ENCODE measurements around the gene PCDHGA5.
"Not testable (repeated sequence)": the region's sequence is repeated elsewhere in the genome, so short reads cannot be mapped to it uniquely, and the experiment has no call there.

Gene PCDHGA5

DNA sequence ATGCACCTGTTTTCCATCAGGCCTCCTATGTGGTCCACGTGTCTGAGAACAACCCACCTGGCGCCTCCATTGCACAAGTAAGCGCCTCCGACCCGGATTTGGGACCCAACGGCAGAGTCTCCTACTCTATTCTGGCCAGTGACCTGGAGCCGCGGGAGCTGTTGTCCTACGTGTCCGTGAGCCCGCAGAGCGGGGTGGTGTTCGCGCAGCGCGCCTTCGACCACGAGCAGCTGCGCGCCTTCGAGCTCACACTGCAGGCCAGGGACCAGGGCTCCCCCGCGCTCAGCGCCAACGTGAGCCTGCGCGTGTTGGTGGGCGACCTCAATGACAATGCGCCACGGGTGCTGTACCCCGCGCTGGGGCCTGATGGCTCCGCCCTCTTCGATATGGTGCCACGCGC is 12.4 kb upstream of the PCDHGA5 start:
- DNase-seq (ENCODE audit: low read depth, low spot score): no peak

GRCh38 chr5:141354900-141355469 is 9.0 kb upstream of the PCDHGA5 start, which contains the start of gene PCDHGA4:
TSS of gene PCDHGA4 (plus strand) at chr5:141355021. CDS start at chr5:141355108, 87 bp downstream.
- no peak for DNase-seq (ENCODE audit: low read depth, low spot score)

- no peak for DNase-seq (ENCODE audit: low read depth, low spot score)
Measured at GRCh38 chr5:141355641-141356040, 8.3 kb upstream of the PCDHGA5 start.

DNA sequence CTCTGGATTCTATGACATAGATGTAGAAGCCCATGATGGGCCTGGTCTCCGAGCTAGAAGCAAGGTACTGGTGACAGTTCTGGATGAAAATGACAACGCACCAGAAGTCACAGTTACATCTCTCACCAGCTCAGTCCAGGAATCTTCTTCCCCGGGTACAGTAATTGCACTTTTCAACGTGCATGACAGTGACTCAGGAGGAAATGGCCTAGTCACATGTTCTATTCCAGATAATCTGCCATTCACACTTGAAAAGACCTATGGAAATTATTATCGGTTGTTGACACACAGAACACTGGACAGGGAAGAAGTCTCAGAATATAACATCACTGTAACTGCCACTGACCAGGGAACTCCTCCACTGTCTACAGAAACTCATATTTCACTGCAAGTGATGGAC is 7.8 kb upstream of the PCDHGA5 start:
- no peak for DNase-seq (ENCODE audit: low read depth, low spot score)

DNA sequence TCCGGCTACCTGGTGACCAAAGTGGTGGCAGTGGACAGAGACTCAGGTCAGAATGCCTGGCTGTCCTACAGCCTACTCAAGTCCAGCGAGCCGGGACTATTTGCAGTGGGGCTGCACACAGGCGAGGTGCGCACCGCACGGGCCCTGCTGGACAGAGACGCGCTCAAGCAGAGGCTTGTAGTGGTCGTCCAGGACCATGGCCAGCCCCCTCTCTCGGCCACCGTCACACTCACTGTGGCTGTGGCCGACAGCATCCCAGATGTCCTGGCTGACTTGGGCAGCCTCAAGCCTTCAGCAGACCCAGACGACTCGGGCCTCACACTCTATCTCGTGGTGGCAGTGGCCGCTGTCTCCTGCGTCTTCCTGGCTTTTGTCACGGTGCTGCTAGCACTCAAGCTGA is 7.0 kb upstream of the PCDHGA5 start:
- no peak for DNase-seq (ENCODE audit: low read depth, low spot score)

GRCh38 chr5:141359790-141360426 is 4.1 kb upstream of the PCDHGA5 start, which contains the start of gene PCDHGB2:
TSS of gene PCDHGB2 (plus strand) at chr5:141359994. CDS start at chr5:141360136, 142 bp downstream.
- no peak for DNase-seq (ENCODE audit: low read depth, low spot score)

DNA sequence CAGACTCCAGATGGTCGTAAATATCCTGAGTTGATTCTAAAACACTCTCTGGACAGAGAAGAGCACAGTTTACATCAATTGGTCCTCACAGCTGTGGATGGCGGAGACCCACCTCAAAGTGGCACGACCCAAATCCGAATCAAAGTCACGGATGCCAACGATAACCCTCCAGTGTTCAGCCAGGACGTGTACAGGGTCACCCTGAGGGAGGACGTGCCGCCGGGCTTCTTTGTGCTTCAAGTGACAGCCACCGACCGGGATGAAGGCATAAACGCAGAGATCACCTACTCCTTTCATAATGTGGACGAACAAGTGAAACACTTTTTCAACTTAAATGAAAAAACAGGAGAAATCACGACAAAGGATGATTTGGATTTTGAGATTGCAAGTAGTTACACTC is 3.3 kb upstream of the PCDHGA5 start:
- DNase-seq (ENCODE audit: low read depth, low spot score): no peak

DNA sequence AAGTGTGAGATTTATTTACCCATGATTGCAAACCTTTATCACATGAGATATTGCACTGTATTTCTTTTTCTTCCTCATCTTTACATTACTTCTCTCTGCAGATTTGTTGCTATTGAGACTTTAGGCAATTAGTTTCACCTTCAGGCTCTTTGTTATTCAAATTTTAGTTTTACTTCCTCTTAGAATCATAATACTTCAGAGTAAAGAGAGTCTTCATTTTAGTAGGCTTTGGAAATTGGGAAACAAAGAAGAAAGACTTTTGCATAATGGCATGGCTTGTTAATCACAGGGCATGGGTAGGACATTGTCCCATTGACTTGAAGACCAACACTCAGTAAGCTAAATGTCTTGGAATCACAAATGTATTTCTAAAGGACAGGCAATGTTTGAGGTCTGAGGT is 1.2 kb upstream of the PCDHGA5 start:
- no peak for DNase-seq (ENCODE audit: low read depth, low spot score)

DNA sequence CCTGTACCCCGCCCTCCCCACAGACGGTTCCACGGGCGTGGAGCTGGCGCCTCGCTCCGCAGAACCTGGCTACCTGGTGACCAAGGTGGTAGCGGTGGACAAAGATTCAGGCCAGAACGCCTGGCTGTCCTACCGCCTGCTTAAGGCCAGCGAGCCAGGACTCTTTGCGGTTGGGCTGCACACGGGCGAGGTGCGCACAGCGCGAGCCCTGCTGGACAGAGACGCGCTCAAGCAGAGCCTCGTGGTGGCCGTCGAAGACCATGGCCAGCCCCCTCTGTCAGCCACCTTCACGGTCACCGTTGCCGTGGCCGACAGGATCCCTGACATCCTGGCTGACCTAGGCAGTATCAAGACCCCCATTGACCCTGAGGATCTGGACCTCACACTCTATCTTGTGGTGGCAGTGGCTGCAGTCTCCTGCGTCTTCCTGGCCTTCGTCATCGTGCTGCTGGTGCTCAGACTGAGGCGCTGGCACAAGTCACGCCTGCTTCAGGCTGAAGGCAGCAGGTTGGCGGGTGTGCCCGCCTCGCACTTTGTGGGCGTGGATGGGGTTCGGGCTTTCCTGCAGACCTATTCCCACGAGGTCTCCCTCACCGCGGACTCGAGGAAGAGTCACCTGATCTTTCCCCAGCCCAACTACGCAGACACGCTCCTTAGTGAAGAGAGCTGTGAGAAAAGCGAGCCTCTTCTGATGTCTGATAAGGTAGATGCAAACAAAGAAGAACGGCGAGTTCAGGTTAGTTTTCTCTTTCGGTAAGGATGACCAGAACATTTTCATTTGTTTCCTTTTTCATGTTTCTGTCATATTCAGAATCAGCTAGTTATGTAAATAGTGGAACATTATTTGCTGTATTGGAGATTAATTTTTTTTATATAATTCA is 2.3 kb downstream of the PCDHGA5 start:
- no peak for DNase-seq (ENCODE audit: low read depth, low spot score)

DNA sequence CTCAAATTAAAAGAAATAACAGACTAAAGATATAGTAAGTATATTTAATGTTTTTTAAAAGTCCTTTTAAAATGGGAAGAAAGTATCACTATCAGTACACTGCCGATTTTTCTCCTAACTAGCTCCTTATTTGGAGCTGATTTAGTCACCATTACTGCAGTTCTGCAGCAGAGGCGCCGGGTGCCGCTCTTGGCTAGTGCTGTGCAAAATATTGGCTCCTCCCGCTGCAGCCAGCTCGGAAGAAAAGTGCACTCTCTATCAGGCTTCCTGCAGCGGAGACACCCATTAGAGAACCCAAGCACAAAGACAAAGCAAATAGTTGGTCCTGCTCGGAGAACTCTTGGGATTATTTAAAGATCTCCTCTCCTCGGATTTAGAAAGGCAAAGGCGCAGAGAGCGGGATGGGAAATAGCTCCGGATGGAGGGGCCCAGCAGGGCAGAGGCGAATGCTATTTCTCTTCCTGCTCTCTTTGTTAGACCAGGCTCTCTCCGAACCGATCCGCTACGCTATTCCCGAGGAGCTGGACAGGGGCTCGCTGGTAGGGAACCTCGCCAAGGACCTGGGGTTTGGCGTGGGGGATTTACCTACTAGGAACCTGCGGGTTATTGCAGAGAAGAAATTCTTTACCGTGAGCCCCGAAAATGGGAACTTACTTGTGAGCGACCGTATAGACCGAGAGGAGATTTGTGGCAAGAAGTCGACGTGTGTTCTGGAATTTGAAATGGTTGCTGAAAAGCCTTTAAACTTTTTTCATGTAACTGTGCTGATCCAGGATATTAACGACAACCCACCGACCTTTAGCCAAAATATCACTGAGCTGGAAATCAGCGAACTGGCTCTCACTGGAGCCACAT is 6.3 kb downstream of the PCDHGA5 start, which contains the start of gene PCDHGB3:
PCDHGB3 (plus strand) TSS at position 249 of the 855 bp plus-strand sequence; CDS start at position 402, 153 bp downstream.
- no peak for DNase-seq (ENCODE audit: low read depth, low spot score)

GRCh38 chr5:141371572-141372475 is 7.9 kb downstream of the PCDHGA5 start:
- DNase-seq (ENCODE audit: low read depth, low spot score): no peak

GRCh38 chr5:141373673-141374317 is 9.8 kb downstream of the PCDHGA5 start, which contains the start of gene PCDHGA6:
TSS of gene PCDHGA6 (plus strand) at chr5:141373891. CDS start at chr5:141374084, 193 bp downstream.
- DNase-seq (ENCODE audit: low read depth, low spot score): peak; percentile 60

DNA sequence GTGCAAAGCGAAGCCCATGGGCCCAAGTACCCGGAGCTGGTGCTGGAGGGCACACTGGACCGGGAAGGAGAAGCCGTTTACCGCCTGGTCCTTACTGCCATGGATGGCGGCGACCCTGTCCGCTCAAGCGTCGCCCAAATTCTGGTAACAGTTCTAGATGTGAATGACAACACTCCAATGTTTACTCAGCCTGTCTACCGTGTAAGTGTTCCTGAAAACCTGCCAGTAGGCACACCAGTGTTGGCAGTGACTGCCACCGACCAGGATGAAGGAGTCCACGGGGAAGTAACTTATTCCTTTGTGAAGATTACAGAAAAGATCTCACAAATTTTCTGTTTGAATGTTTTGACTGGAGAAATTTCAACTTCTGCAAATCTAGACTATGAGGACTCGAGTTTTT is 10.7 kb downstream of the PCDHGA5 start:
- DNase-seq (ENCODE audit: low read depth, low spot score): no peak

- not testable (repeated sequence) for DNase-seq (ENCODE audit: low read depth, low spot score)
Measured at GRCh38 chr5:141375444-141376155, 11.6 kb downstream of the PCDHGA5 start.

DNA sequence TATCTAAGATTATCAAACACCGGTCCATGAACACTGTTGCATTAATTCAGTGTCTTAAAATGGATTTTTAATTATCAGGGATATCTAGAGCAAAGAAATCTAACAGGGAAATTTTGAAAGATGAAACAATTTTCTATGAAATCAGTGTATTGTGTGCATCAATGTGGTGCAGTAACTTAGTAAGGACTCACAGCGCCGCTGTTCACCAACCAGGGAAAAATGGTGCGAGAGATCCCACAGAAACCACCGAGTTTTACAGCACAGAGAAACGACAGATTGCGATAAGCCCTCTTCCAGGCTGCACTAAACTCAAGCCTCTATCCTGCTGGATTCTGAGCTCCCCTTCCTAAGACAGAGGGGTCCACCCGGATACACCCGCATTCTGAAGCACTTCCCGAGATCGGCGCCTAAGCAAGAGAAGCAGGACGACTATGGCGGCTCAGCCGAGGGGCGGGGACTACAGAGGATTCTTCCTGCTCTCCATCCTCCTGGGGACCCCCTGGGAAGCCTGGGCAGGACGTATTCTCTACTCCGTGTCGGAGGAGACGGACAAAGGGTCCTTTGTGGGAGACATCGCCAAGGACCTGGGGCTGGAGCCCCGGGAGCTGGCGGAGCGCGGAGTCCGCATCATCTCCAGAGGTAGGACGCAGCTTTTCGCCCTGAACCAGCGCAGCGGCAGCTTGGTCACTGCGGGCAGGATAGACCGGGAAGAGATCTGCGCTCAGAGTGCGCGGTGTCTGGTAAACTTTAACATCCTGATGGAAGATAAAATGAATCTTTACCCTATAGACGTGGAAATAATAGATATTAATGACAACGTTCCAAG is 18.7 kb downstream of the PCDHGA5 start, which contains the start of gene PCDHGA7:
PCDHGA7 (plus strand) TSS at position 274 of the 826 bp plus-strand sequence; CDS start at position 432, 158 bp downstream.
- peak; percentile 33 for DNase-seq (ENCODE audit: low read depth, low spot score)

DNA sequence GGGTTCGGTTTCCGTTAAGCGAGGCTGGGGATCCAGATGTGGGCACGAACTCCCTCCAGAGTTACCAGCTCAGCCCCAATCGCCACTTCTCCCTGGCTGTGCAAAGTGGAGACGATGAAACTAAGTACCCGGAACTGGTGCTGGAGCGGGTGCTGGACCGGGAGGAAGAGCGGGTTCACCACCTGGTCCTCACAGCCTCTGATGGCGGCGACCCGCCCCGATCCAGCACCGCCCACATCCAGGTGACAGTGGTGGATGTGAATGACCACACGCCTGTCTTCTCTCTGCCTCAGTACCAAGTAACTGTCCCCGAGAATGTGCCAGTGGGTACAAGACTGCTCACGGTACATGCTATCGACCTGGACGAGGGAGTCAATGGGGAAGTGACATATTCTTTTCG is 19.4 kb downstream of the PCDHGA5 start:
- DNase-seq (ENCODE audit: low read depth, low spot score): no peak

DNA sequence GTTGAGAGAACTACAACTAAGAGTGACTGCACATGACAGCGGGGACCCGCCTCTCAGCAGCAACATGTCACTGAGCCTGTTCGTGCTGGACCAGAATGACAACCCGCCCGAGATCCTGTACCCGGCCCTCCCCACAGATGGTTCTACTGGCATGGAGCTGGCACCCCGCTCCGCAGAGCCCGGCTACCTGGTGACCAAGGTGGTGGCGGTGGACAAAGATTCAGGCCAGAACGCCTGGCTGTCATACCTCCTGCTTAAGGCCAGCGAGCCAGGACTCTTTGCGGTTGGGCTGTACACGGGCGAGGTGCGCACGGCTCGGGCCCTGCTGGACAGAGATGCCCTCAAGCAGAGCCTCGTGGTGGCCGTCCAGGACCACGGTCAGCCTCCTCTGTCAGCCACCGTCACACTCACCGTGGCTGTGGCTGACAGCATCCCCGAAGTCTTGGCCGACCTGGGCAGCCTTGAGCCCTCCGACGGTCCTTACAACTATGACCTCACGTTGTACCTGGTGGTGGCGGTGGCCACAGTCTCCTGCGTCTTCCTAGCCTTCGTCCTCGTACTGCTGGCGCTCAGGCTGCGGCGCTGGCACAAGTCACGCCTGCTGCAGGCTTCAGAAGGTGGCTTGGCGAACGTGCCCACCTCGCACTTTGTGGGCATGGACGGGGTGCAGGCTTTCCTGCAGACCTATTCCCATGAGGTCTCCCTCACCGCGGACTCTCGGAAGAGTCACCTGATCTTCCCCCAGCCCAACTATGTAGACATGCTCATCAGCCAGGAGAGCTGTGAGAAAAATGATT is 20.7 kb downstream of the PCDHGA5 start:
- DNase-seq (ENCODE audit: low read depth, low spot score): no peak
